ENCODE results near the gene VRK1. TPM values are rescaled to one million over a fixed set of nuclear protein-coding genes. Genes with fewer than 3 reads are reported as not detected.

VRK1 gene
- total RNA-seq, 1 donor from 2014 or later, result 20.0 TPM

- Mint-ChIP-seq H3K36me3 (peaks cover 2% of the 10 kb centered on the region), H3K27me3 (ENCODE audit: low read depth) (no peaks in the 10 kb centered on the region)
These were observed 119.6 kb downstream of the VRK1 start for GRCh38 chr14:96916751-96917150.

GRCh38 chr14:96917442-96917963 is 120.3 kb downstream of the VRK1 start:
- TF ChIP-seq CTCF (IDR thresholded peaks at IDR 0.05; ENCODE audit: unreplicated experiment), result no peak
- H3K4me3 Mint-ChIP-seq, result no peak overlapping the region

More at GRCh38 chr14:96916751-96917150, 119.6 kb downstream of the VRK1 start:
- no peak overlapping the region for H3K4me3 Mint-ChIP-seq
- TF ChIP-seq CTCF (IDR thresholded peaks at IDR 0.05; ENCODE audit: unreplicated experiment), result no peak
- DNase-seq (ENCODE audit: low spot score in 2 of 2, unreplicated experiment in 2 of 2), result no peak
- peaks cover 8% of the 10 kb centered on the region for H3K9me3 Mint-ChIP-seq
- no peak overlapping the region for H3K27ac Mint-ChIP-seq
- peaks cover 14% of the 10 kb centered on the region for H3K4me1 Mint-ChIP-seq

GRCh38 chr14:96920023-96920422 is 122.8 kb downstream of the VRK1 start:
- no peak for TF ChIP-seq CTCF (IDR thresholded peaks at IDR 0.05; ENCODE audit: unreplicated experiment)
- DNase-seq (ENCODE audit: low spot score in 2 of 2, unreplicated experiment in 2 of 2), result no peak
- peaks cover 14% of the 10 kb centered on the region for H3K4me1 Mint-ChIP-seq
- H3K27me3 Mint-ChIP-seq (ENCODE audit: low read depth), result no peaks in the 10 kb centered on the region
- no peak overlapping the region for H3K4me3 Mint-ChIP-seq
- H3K9me3 Mint-ChIP-seq, result peaks cover 13% of the 10 kb centered on the region
- H3K36me3 Mint-ChIP-seq, result peaks cover 3% of the 10 kb centered on the region
- no peak overlapping the region for H3K27ac Mint-ChIP-seq

More at GRCh38 chr14:96917442-96917963, 120.3 kb downstream of the VRK1 start:
- Mint-ChIP-seq H3K36me3 (peaks cover 3% of the 10 kb centered on the region), H3K4me1 (peaks cover 14% of the 10 kb centered on the region), H3K27ac (no peak overlapping the region), H3K27me3 (ENCODE audit: low read depth) (no peaks in the 10 kb centered on the region), H3K9me3 (peaks cover 13% of the 10 kb centered on the region)
- DNase-seq (ENCODE audit: low spot score in 2 of 2, unreplicated experiment in 2 of 2), result no peak

GRCh38 chr14:96920820-96921219 is 123.6 kb downstream of the VRK1 start:
- peaks cover 11% of the 10 kb centered on the region for H3K9me3 Mint-ChIP-seq
- peaks cover 3% of the 10 kb centered on the region for H3K36me3 Mint-ChIP-seq
- no peak overlapping the region for H3K27ac Mint-ChIP-seq
- no peak for DNase-seq (ENCODE audit: low spot score in 2 of 2, unreplicated experiment in 2 of 2)
- no peaks in the 10 kb centered on the region for H3K27me3 Mint-ChIP-seq (ENCODE audit: low read depth)
- no peak overlapping the region for H3K4me3 Mint-ChIP-seq
- H3K4me1 Mint-ChIP-seq, result peaks cover 14% of the 10 kb centered on the region
- no peak for TF ChIP-seq CTCF (IDR thresholded peaks at IDR 0.05; ENCODE audit: unreplicated experiment)

GRCh38 chr14:96922986-96923385 is 125.8 kb downstream of the VRK1 start:
- Mint-ChIP-seq H3K4me3 (no peak overlapping the region), H3K4me1 (peaks cover 9% of the 10 kb centered on the region), H3K27ac (no peak overlapping the region), H3K36me3 (peaks cover 3% of the 10 kb centered on the region), H3K9me3 (peaks cover 11% of the 10 kb centered on the region), H3K27me3 (ENCODE audit: low read depth) (no peaks in the 10 kb centered on the region)
- no peak for TF ChIP-seq CTCF (IDR thresholded peaks at IDR 0.05; ENCODE audit: unreplicated experiment)
- DNase-seq (ENCODE audit: low spot score in 2 of 2, unreplicated experiment in 2 of 2), result no peak

- DNase-seq (ENCODE audit: low spot score in 2 of 2, unreplicated experiment in 2 of 2), result no peak
- TF ChIP-seq CTCF (IDR thresholded peaks at IDR 0.05; ENCODE audit: unreplicated experiment), result no peak
- Mint-ChIP-seq H3K9me3 (peaks cover 11% of the 10 kb centered on the region), H3K27ac (no peak overlapping the region), H3K4me3 (no peak overlapping the region), H3K36me3 (peaks cover 3% of the 10 kb centered on the region), H3K27me3 (ENCODE audit: low read depth) (peaks cover 1% of the 10 kb centered on the region), H3K4me1 (no peaks in the 10 kb centered on the region)
These were observed 128.2 kb downstream of the VRK1 start for GRCh38 chr14:96925422-96925821.
